Astrocyte (in vitro differentiated cells and primary cell): Measurements from ENCODE around the gene PDE4DIP.
"Not testable (repeated sequence)": the region's sequence is repeated elsewhere in the genome, so short reads cannot be mapped to it uniquely, and the experiment has no call there.

ENCODE experiments used
- EZH2 ChIP-seq: IDR thresholded peaks from 2 replicates; pipeline ENCODE4 v1.6.1; 2012; ENCODE audit warnings: mild to moderate bottlenecking, low read length, inconsistent platforms; ENCODE audit not compliant: insufficient read depth
- TF ChIP-seq, protein P1 (sequence below): IDR thresholded peaks from 2 replicates; pipeline ENCODE4 v1.5.1; 2011; ENCODE audit warnings: low read depth, mild to moderate bottlenecking, inconsistent platforms, low read length, moderate library complexity; ENCODE audit not compliant: insufficient read depth

DNA sequence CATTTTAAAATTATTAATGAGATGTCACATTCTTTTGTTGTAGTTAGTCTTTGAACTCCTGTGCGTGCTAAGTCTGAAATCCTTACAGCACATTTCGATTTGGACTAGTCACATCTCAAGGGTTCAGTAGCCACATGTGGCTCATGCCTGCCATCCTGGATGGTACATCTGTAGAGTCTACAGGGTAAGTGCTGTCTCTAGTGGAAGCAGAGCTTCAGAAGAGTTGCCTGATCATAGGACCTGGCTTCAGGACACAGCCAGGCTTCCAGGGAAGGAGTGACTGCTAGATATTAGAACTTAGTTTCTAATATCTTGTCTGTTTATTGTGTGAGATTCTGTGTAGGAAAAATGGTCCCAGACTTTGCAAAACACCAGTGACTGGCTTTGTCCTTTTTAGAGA, 72.0 kb downstream of the PDE4DIP start:
- TF ChIP-seq, protein P1, sequence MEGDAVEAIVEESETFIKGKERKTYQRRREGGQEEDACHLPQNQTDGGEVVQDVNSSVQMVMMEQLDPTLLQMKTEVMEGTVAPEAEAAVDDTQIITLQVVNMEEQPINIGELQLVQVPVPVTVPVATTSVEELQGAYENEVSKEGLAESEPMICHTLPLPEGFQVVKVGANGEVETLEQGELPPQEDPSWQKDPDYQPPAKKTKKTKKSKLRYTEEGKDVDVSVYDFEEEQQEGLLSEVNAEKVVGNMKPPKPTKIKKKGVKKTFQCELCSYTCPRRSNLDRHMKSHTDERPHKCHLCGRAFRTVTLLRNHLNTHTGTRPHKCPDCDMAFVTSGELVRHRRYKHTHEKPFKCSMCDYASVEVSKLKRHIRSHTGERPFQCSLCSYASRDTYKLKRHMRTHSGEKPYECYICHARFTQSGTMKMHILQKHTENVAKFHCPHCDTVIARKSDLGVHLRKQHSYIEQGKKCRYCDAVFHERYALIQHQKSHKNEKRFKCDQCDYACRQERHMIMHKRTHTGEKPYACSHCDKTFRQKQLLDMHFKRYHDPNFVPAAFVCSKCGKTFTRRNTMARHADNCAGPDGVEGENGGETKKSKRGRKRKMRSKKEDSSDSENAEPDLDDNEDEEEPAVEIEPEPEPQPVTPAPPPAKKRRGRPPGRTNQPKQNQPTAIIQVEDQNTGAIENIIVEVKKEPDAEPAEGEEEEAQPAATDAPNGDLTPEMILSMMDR, result not testable (repeated sequence)
- not testable (repeated sequence) for TF ChIP-seq EZH2
